ENCODE results near the gene DSCAML1.

Gene DSCAML1

DNA sequence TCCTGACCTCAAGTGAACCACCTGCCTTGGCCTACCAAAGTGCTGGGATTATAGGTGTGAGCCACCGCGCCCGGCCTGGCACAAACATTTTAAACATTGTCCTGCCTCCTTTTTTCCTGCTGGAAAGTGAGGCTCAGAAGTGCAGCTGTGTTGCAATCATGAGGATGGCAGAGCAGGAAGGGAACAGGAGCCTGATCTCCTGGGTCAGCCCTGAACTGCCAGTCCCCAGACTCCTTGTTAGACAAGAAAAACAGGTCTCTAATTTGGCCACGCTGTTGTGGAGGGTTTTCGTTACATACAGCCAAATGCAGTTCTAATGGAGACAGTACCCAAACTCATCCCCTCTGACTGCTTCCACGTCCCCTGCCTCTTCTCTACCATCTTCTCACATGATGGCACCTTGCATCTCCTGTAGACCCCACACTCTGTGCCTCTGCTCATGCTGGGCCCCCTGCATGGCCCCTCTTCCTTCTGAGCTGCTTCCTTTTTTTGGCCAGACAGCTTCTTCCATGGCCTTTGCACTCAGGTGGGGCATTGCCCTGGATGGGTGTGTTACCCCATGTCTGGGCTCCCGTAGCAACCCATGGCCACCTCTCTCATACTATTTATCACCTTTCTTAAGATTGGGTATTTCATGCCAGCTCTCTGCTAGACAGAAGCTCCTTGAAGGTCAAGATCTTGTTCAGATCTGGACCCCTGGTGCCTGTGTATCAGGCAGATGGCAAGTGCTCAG lies 242.2 kb downstream of the DSCAML1 start:
- H3K4me3 ChIP-seq (ENCODE audit: low read depth, low read length) = no peak overlapping the region
- TF ChIP-seq, protein P1, sequence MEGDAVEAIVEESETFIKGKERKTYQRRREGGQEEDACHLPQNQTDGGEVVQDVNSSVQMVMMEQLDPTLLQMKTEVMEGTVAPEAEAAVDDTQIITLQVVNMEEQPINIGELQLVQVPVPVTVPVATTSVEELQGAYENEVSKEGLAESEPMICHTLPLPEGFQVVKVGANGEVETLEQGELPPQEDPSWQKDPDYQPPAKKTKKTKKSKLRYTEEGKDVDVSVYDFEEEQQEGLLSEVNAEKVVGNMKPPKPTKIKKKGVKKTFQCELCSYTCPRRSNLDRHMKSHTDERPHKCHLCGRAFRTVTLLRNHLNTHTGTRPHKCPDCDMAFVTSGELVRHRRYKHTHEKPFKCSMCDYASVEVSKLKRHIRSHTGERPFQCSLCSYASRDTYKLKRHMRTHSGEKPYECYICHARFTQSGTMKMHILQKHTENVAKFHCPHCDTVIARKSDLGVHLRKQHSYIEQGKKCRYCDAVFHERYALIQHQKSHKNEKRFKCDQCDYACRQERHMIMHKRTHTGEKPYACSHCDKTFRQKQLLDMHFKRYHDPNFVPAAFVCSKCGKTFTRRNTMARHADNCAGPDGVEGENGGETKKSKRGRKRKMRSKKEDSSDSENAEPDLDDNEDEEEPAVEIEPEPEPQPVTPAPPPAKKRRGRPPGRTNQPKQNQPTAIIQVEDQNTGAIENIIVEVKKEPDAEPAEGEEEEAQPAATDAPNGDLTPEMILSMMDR (conservative IDR thresholded peaks at IDR 0.05; ENCODE audit: low read depth, low read length) = no peak
- no peak for DNase-seq (ENCODE audit: low read depth)

DNA sequence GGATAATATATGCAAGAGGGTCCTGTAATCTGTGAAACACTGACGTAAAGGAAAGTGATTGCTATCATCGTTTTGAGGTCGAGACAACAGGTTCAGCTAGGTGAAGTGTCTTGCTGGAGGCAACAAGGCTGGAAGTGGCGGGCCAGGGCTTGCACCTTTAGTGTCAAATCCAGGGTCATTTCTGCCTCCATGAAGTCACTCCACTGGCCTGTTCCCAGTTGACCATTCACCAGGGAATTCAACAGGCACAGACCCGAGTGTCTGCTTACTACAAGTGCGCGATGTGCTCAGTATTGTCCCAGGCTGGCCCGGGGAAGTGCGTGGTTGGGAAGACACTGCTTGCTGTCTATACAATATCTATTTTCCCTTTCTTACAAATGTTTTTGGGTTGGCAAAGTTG lies 244.4 kb downstream of the DSCAML1 start:
- TF ChIP-seq, protein P1 (conservative IDR thresholded peaks at IDR 0.05; ENCODE audit: low read depth, low read length) = no peak
- DNase-seq (ENCODE audit: low read depth) = no peak
- no peak overlapping the region for H3K4me3 ChIP-seq (ENCODE audit: low read depth, low read length)

DNA sequence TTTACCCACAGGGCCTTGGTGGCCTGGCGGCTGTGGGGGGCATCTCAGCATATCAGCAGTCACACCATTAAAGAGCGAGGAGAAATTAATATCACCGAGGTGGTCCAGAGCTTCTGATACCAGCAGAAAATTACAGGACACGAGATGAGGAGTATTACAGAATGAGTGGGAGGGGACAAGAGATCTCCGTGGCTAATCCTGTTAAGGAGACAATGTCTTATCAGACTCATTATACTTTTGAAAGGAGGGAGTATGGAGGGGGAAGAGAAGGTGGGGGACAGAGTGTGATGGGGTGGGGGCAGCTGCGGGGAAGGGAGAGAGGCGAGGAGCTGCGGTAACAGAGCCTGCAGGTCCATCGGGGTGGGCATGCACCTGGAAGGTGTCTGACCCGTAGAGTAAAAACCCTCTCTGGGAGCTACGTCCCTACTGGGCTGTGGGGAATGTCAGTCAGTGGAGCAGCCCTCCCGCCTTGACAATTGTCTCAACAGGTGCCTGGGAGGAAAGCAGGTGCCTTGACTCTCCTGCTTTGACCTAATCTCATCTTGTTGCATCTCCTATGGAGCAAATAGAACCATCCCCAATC lies 245.2 kb downstream of the DSCAML1 start:
- TF ChIP-seq, protein P1 (conservative IDR thresholded peaks at IDR 0.05; ENCODE audit: low read depth, low read length) = no peak
- H3K4me3 ChIP-seq (ENCODE audit: low read depth, low read length) = no peak overlapping the region
- DNase-seq (ENCODE audit: low read depth) = no peak

GRCh38 chr11:117550466-117550865 lies 246.6 kb downstream of the DSCAML1 start:
- DNase-seq (ENCODE audit: low read depth) = no peak
- no peak overlapping the region for H3K4me3 ChIP-seq (ENCODE audit: low read depth, low read length)
- TF ChIP-seq, protein P1 (conservative IDR thresholded peaks at IDR 0.05; ENCODE audit: low read depth, low read length) = no peak

DNA sequence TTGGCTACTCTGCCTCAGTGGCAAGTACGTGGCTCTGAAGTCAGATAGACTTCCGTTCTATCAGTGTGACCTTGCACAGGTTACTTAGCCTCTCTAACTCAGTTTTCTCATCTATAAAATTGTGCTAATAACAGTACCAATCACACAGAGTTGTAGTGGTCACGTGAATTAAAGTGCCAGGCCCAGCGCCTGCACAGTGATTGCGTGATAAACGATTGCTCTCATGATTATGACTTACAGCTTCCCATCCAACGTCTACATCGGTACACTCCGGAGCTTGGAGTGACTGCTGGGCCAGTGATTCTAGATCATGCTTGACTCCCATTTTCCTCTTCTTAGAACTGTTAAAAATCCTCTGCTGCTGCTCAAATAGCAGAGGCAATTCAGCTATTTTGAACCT lies 247.6 kb downstream of the DSCAML1 start:
- TF ChIP-seq, protein P1 (conservative IDR thresholded peaks at IDR 0.05; ENCODE audit: low read depth, low read length) = no peak
- no peak overlapping the region for H3K4me3 ChIP-seq (ENCODE audit: low read depth, low read length)

DNA sequence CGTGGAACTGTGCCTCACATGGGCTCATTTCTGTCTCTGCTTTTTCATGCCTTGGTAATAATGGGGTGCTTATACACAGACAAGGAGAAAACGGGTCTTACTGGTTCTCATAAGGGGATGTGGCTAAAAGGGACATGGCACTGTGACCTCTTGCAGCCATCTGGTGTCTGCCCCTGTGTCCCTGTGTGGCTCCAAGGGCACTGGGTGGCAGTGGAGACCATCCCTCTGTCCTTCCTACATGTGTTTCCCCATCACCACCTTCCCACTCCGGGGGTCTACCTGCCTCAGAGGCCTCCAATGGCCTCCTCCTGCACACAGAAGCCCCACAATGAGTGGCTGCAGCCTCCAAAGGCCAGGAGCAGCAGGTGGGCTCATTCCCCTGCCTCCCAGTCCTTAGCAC lies 248.1 kb downstream of the DSCAML1 start:
- DNase-seq (ENCODE audit: low read depth) = no peak
- TF ChIP-seq, protein P1 (conservative IDR thresholded peaks at IDR 0.05; ENCODE audit: low read depth, low read length) = no peak
- no peak overlapping the region for H3K4me3 ChIP-seq (ENCODE audit: low read depth, low read length)

More for the DNA sequence above, 247.6 kb downstream of the DSCAML1 start:
- DNase-seq (ENCODE audit: low read depth) = no peak

DNA sequence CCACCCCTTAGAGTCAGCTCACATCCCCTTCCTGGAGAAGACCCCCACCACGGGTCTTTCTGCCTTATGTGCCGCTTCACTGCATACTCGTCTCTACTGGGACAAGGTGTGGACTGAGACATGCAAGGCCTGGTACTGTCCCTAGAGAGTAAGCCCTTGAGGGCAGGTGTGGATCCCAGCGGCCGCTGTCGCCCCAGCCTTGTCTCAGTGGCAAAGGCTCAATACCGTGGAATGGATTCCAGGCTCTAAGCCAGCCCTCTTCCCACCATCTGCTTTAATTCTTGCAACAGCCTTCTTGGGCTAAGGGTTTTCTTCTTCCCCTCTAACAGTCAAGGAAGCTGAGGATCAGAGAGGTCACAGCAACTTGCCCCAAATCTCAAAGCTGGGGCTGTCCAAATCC lies 249.1 kb downstream of the DSCAML1 start:
- DNase-seq (ENCODE audit: low read depth) = no peak
- no peak overlapping the region for H3K4me3 ChIP-seq (ENCODE audit: low read depth, low read length)
- TF ChIP-seq, protein P1 (conservative IDR thresholded peaks at IDR 0.05; ENCODE audit: low read depth, low read length) = no peak

Measured in choroid plexus epithelial cell (primary cell).